ENCODE measurements around the gene CAPNS1. TPM values are rescaled to one million over a fixed set of nuclear protein-coding genes. Genes with fewer than 3 reads are reported as not detected.
A peak's percentile ranks its signal among the peaks of the same experiment; 100 is the strongest.
"Not testable (repeated sequence)": the region's sequence is repeated elsewhere in the genome, so short reads cannot be mapped to it uniquely, and the experiment has no call there.

The CAPNS1 gene
- total RNA-seq, 2 donors from 2014 or later = 323 to 327 TPM

- Mint-ChIP-seq H3K4me1 (peaks cover 21% of the 10 kb centered on the region), H3K4me3 (no peak overlapping the region), H3K27me3 (no peaks in the 10 kb centered on the region), H3K36me3 (ENCODE audit: low read depth) (peaks cover 10% of the 10 kb centered on the region), H3K27ac (no peak overlapping the region)
- H3K9me3 ChIP-seq (ENCODE audit: control insufficient read depth, low read length, poor library complexity, severe bottlenecking) = no peaks in the 10 kb centered on the region
- DNase-seq (no peak), ATAC-seq (no peak)
Measured at GRCh38 chr19:36121486-36122124, 18.3 kb upstream of the CAPNS1 start.

- ATAC-seq (no peak), DNase-seq (no peak)
- Mint-ChIP-seq H3K36me3 (ENCODE audit: low read depth) (peaks cover 5% of the 10 kb centered on the region), H3K27ac (peak overlapping the region; percentile 82), H3K4me1 (peaks cover 6% of the 10 kb centered on the region), H3K27me3 (no peaks in the 10 kb centered on the region), H3K4me3 (no peak overlapping the region)
- no peaks in the 10 kb centered on the region for H3K9me3 ChIP-seq (ENCODE audit: control insufficient read depth, low read length, poor library complexity, severe bottlenecking)
Measured at GRCh38 chr19:36125557-36125956, 14.3 kb upstream of the CAPNS1 start.

- ATAC-seq (peak; percentile 9), DNase-seq (no peak)
- Mint-ChIP-seq H3K36me3 (ENCODE audit: low read depth) (peaks cover 5% of the 10 kb centered on the region), H3K4me3 (peak overlapping the region; percentile 91), H3K4me1 (peaks cover 12% of the 10 kb centered on the region), H3K27ac (peak overlapping the region; percentile 78), H3K27me3 (no peaks in the 10 kb centered on the region)
- H3K9me3 ChIP-seq (ENCODE audit: control insufficient read depth, low read length, poor library complexity, severe bottlenecking) = no peaks in the 10 kb centered on the region
Measured at GRCh38 chr19:36128392-36128736, 11.5 kb upstream of the CAPNS1 start.

- not testable (repeated sequence) for H3K36me3 Mint-ChIP-seq (ENCODE audit: low read depth); ATAC-seq; DNase-seq; H3K9me3 ChIP-seq (ENCODE audit: control insufficient read depth, low read length, poor library complexity, severe bottlenecking); H3K4me3 Mint-ChIP-seq; H3K27me3 Mint-ChIP-seq
- Mint-ChIP-seq H3K27ac (peak overlapping the region; percentile 83), H3K4me1 (peaks cover 12% of the 10 kb centered on the region)
Measured at GRCh38 chr19:36131221-36131620, 8.6 kb upstream of the CAPNS1 start.

GRCh38 chr19:36134867-36135266 is 5.0 kb upstream of the CAPNS1 start:
- H3K27me3 Mint-ChIP-seq; H3K9me3 ChIP-seq (ENCODE audit: control insufficient read depth, low read length, poor library complexity, severe bottlenecking); ATAC-seq; DNase-seq; H3K36me3 Mint-ChIP-seq (ENCODE audit: low read depth); H3K4me3 Mint-ChIP-seq; H3K27ac Mint-ChIP-seq: not testable (repeated sequence)
- H3K4me1 Mint-ChIP-seq = peaks cover 16% of the 10 kb centered on the region

GRCh38 chr19:36136964-36137686 is 2.7 kb upstream of the CAPNS1 start:
- Mint-ChIP-seq H3K27me3 (no peaks in the 10 kb centered on the region), H3K4me1 (peaks cover 19% of the 10 kb centered on the region), H3K36me3 (ENCODE audit: low read depth) (no peaks in the 10 kb centered on the region), H3K4me3 (no peak overlapping the region), H3K27ac (peak overlapping the region; percentile 53)
- no peaks in the 10 kb centered on the region for H3K9me3 ChIP-seq (ENCODE audit: control insufficient read depth, low read length, poor library complexity, severe bottlenecking)
- DNase-seq (no peak), ATAC-seq (no peak)

- Mint-ChIP-seq H3K27ac (peak overlapping the region; percentile 95), H3K4me1 (peaks cover 22% of the 10 kb centered on the region), H3K27me3 (no peaks in the 10 kb centered on the region), H3K4me3 (peak overlapping the region; percentile 95), H3K36me3 (ENCODE audit: low read depth) (peaks cover 4% of the 10 kb centered on the region)
- no peak for DNase-seq
- ATAC-seq = no peak
- H3K9me3 ChIP-seq (ENCODE audit: control insufficient read depth, low read length, poor library complexity, severe bottlenecking) = no peaks in the 10 kb centered on the region
Measured at GRCh38 chr19:36139120-36139472, 770 bp upstream of the CAPNS1 start.

GRCh38 chr19:36140304-36141038 is 605 bp downstream of the CAPNS1 start:
- Mint-ChIP-seq H3K36me3 (ENCODE audit: low read depth) (peaks cover 4% of the 10 kb centered on the region), H3K27me3 (no peaks in the 10 kb centered on the region), H3K27ac (peak overlapping the region; percentile 95), H3K4me1 (peaks cover 22% of the 10 kb centered on the region), H3K4me3 (peak overlapping the region; percentile 95)
- no peaks in the 10 kb centered on the region for H3K9me3 ChIP-seq (ENCODE audit: control insufficient read depth, low read length, poor library complexity, severe bottlenecking)
- ATAC-seq = peak; percentile 22
- no peak for DNase-seq

- DNase-seq (peak; percentile 79 to 91 (median 88)), ATAC-seq (peak; percentile 85)
- no peaks in the 10 kb centered on the region for H3K27me3 Mint-ChIP-seq
- no peaks in the 10 kb centered on the region for H3K9me3 ChIP-seq (ENCODE audit: control insufficient read depth, low read length, poor library complexity, severe bottlenecking)
- peak overlapping the region; percentile 95 for H3K4me3 Mint-ChIP-seq
- H3K4me1 Mint-ChIP-seq = peaks cover 22% of the 10 kb centered on the region
- peaks cover 5% of the 10 kb centered on the region for H3K36me3 Mint-ChIP-seq (ENCODE audit: low read depth)
- H3K27ac Mint-ChIP-seq = peak overlapping the region; percentile 95
Measured at GRCh38 chr19:36141039-36141927, 1.4 kb downstream of the CAPNS1 start.

- DNase-seq (no peak), ATAC-seq (no peak)
- peaks cover 8% of the 10 kb centered on the region for H3K36me3 Mint-ChIP-seq (ENCODE audit: low read depth)
- H3K27me3 Mint-ChIP-seq = no peaks in the 10 kb centered on the region
- H3K27ac Mint-ChIP-seq = no peak overlapping the region
- H3K9me3 ChIP-seq (ENCODE audit: control insufficient read depth, low read length, poor library complexity, severe bottlenecking) = no peaks in the 10 kb centered on the region
- no peak overlapping the region for H3K4me3 Mint-ChIP-seq
- peaks cover 16% of the 10 kb centered on the region for H3K4me1 Mint-ChIP-seq
Measured at GRCh38 chr19:36142046-36142445, 2.2 kb downstream of the CAPNS1 start.

- ATAC-seq (no peak), DNase-seq (no peak)
- H3K9me3 ChIP-seq (ENCODE audit: control insufficient read depth, low read length, poor library complexity, severe bottlenecking) = no peaks in the 10 kb centered on the region
- H3K4me3 Mint-ChIP-seq = peak overlapping the region; percentile 41
- H3K36me3 Mint-ChIP-seq (ENCODE audit: low read depth) = peaks cover 8% of the 10 kb centered on the region
- H3K27me3 Mint-ChIP-seq = no peaks in the 10 kb centered on the region
- peaks cover 18% of the 10 kb centered on the region for H3K4me1 Mint-ChIP-seq
- no peak overlapping the region for H3K27ac Mint-ChIP-seq
Measured at GRCh38 chr19:36142496-36142895, 2.6 kb downstream of the CAPNS1 start.

GRCh38 chr19:36144624-36145023 is 4.8 kb downstream of the CAPNS1 start:
- no peaks in the 10 kb centered on the region for H3K9me3 ChIP-seq (ENCODE audit: control insufficient read depth, low read length, poor library complexity, severe bottlenecking)
- Mint-ChIP-seq H3K27ac (no peak overlapping the region), H3K4me1 (peaks cover 22% of the 10 kb centered on the region), H3K36me3 (ENCODE audit: low read depth) (peaks cover 11% of the 10 kb centered on the region), H3K27me3 (no peaks in the 10 kb centered on the region), H3K4me3 (peak overlapping the region; percentile 43)
- DNase-seq = no peak
- ATAC-seq = no peak
